ENCODE data around the gene ADIG. TPM values are rescaled to one million over a fixed set of nuclear protein-coding genes. Genes with fewer than 3 reads are reported as not detected.
A peak's percentile ranks its signal among the peaks of the same experiment; 100 is the strongest.

The ADIG gene
- total and polyA plus RNA-seq, 2 of the 13 experiments (the other 11 are each of a cell fraction or from before 2014, with no cell fraction given) = 0.15 TPM; not detected in 1

GRCh38 chr20:38581830-38582358 is 897 bp downstream of the ADIG start (continued):
- TF ChIP-seq ARID3A (IDR thresholded peaks at IDR 0.05; ENCODE audit: low read depth, low read length) = no peak
- TF ChIP-seq ZNF234 (CRISPR knock-in tag; conservative IDR thresholded peaks at IDR 0.05) = 0 out of 2 replicates have a peak, but pooled peaks have one; percentile 28
- TF ChIP-seq EED (CRISPR knock-in tag; IDR thresholded peaks at IDR 0.05) = peak; percentile 56; the same call in 1 of the 2 replicates

- DNase-seq (ENCODE audit: low spot score) (no peak), FAIRE-seq (no peak), ATAC-seq (no peak)
- no peak overlapping the region for H3K9ac ChIP-seq (ENCODE audit: insufficient read depth, low read depth, low read length)
- WGBS (ENCODE audit: low lambda C conversion rate) = 92% methylated on average over 4 of the region's 4 CpGs
- H3K36me3 ChIP-seq (replicated peaks in 1 of 2; ENCODE audit: control insufficient read depth in 1 of 2, insufficient read depth in 2 of 2, low read length in 2 of 2) = no peaks in the 10 kb centered on the region
- ChIA-PET POLR2A (no interaction called here), CTCF (ENCODE audit: low intra/inter-chr PET ratio, low total read pairs) (no interaction called here)
- no peaks in the 10 kb centered on the region for H3K79me2 ChIP-seq (ENCODE audit: insufficient read depth, low read length)
- H3K4me2 ChIP-seq (ENCODE audit: low read depth, low read length) = no peak overlapping the region
- TF ChIP-seq TERF1 (CRISPR knock-in tag; IDR thresholded peaks at IDR 0.05) = no peak
- TF ChIP-seq PBX3 (CRISPR knock-in tag; IDR thresholded peaks at IDR 0.05; ENCODE audit: borderline replicate concordance) = no peak
- TF ChIP-seq ZNF629 (CRISPR knock-in tag; conservative IDR thresholded peaks at IDR 0.05) = 0 out of 2 replicates have a peak, but pooled peaks have one; percentile 24
- no peak for TF ChIP-seq ZNF180 (CRISPR knock-in tag; IDR thresholded peaks at IDR 0.05; ENCODE audit: borderline replicate concordance, low read depth)
- TF ChIP-seq YEATS4 (CRISPR knock-in tag; IDR thresholded peaks at IDR 0.05; ENCODE audit: borderline replicate concordance) = no peak
- TF ChIP-seq ZNF557 (CRISPR knock-in tag; IDR thresholded peaks at IDR 0.05) = no peak
- TF ChIP-seq THAP9 (CRISPR knock-in tag; IDR thresholded peaks at IDR 0.05; ENCODE audit: borderline replicate concordance) = peak; percentile 35; the same call in 1 of the 2 replicates
- no peak for TF ChIP-seq REPIN1 (CRISPR knock-in tag; IDR thresholded peaks at IDR 0.05; ENCODE audit: borderline replicate concordance, low read depth)
- no peak for TF ChIP-seq TOPORS (CRISPR knock-in tag; IDR thresholded peaks at IDR 0.05)
- no peak for TF ChIP-seq ZNF317 (CRISPR knock-in tag; IDR thresholded peaks at IDR 0.05)
- in situ Hi-C loops (cut with HindIII; ENCODE audit: extremely low pct_ligation_motif_present, low pct_unique_long_range_greater_than_20kb) = no loop called here
- no peaks in the 10 kb centered on the region for H3K9me3 ChIP-seq (ENCODE audit: low read length)
- peaks cover 59% of the 10 kb centered on the region for H3K4me1 ChIP-seq (ENCODE audit: insufficient read depth, low read length)
- H3K27me3 ChIP-seq (ENCODE audit: control insufficient read depth in 1 of 2, insufficient read depth in 2 of 2, low read length in 2 of 2) = no peaks in the 10 kb centered on the region
- no peak overlapping the region for H3K4me3 ChIP-seq (replicated peaks in 1 of 3; ENCODE audit: insufficient read depth in 1 of 3, low read depth in 2 of 3, low read length in 3 of 3)
- H2AFZ ChIP-seq (ENCODE audit: low read length) = no peak overlapping the region
- no peak overlapping the region for H3K27ac ChIP-seq (ENCODE audit: extremely low read length, insufficient read depth, low read length)
- BruUV-seq (replicated peaks) = no TSS peak
- intact Hi-C loops (cut with micrococcal nuclease; ENCODE audit: unreplicated experiment) = no loop called here
- H4K20me1 ChIP-seq (ENCODE audit: insufficient read depth, low read length) = no peaks in the 10 kb centered on the region
These were observed 2.3 kb downstream of the ADIG start for GRCh38 chr20:38583306-38583705.

All from HepG2 (cell line).